Right lobe of liver (tissue), 4 donors: ENCODE results near the gene LY6G6C.

Source experiments
- CTCF ChIP-seq, 4 donors: fragments of 200-600 bp in 3 of 4; fragments of 450-650 bp in 1 of 4; IDR thresholded peaks; one replicate each; pipeline versions ENCODE4 v1.5.1 to v1.8.0; 2016 to 2022; ENCODE audit warnings: antibody characterized with exemption in 4 of 4, mild to moderate bottlenecking in 2 of 4
- POLR2A ChIP-seq: fragments of 450-650 bp; IDR thresholded peaks from one replicate; pipeline ENCODE4 v1.6.1; 2017; ENCODE audit warnings: antibody characterized with exemption, mild to moderate bottlenecking
- donor health status: DM: no; HTN: no; CAD: no.
- donor health status: DM: no; HTN: no; CAD: no.
- donor health status: DM: no; HTN: yes; CAD: no.

- TF ChIP-seq CTCF (IDR thresholded peaks at IDR 0.05) (peak in 3 of 4 donors; percentile 5 to 29 (median 29)), POLR2A (no peak)
Measured at GRCh38 chr6:31689249-31690110, 32.1 kb downstream of the LY6G6C start.
